Measurements from ENCODE around the gene OAS2. TPM values are rescaled to one million over a fixed set of nuclear protein-coding genes. Genes with fewer than 3 reads are reported as not detected.

OAS2 gene
- total RNA-seq, 4 donors from 2014 or later: 1.7 to 5.2 (median 2.5) TPM

- no peak overlapping the region for H3K4me3 ChIP-seq
- DNase-seq (no peak), ATAC-seq (no peak)
- no peaks in the 10 kb centered on the region for H3K9me3 ChIP-seq
- H3K27me3 ChIP-seq: no peaks in the 10 kb centered on the region
- H3K4me1 ChIP-seq: no peaks in the 10 kb centered on the region
- TF ChIP-seq POLR2A (IDR thresholded peaks at IDR 0.05): no peak
- no peak for TF ChIP-seq CTCF (IDR thresholded peaks at IDR 0.05 in 4 of 5, conservative IDR thresholded peaks at IDR 0.05 in 1 of 5)
- H3K27ac ChIP-seq: no peak overlapping the region
- peaks cover 0 to 6% of the 10 kb centered on the region in 2 donors for H3K36me3 ChIP-seq
- intact Hi-C loops (cut with DNase I; ENCODE audit: low total_unique reads) (no loop called here), in situ Hi-C loops (cut with MboI; ENCODE audit: low sequenced_read_pairs in 4 of 4) (no loop called here)
Measured at GRCh38 chr12:112961536-112961935, 16.8 kb upstream of the OAS2 start.

GRCh38 chr12:112962561-112962960 lies 15.8 kb upstream of the OAS2 start:
- in situ Hi-C loops (cut with MboI; ENCODE audit: low sequenced_read_pairs in 4 of 4) (no loop called here), intact Hi-C loops (cut with DNase I; ENCODE audit: low total_unique reads) (no loop called here)
- ATAC-seq (no peak), DNase-seq (no peak)
- Histone ChIP-seq H3K27ac (no peak overlapping the region), H3K9me3 (no peaks in the 10 kb centered on the region), H3K4me3 (no peak overlapping the region), H3K4me1 (no peaks in the 10 kb centered on the region), H3K36me3 (peaks cover 0 to 6% of the 10 kb centered on the region in 2 donors), H3K27me3 (no peaks in the 10 kb centered on the region)
- TF ChIP-seq CTCF (IDR thresholded peaks at IDR 0.05 in 4 of 5, conservative IDR thresholded peaks at IDR 0.05 in 1 of 5) (no peak), POLR2A (IDR thresholded peaks at IDR 0.05) (no peak)

DNA sequence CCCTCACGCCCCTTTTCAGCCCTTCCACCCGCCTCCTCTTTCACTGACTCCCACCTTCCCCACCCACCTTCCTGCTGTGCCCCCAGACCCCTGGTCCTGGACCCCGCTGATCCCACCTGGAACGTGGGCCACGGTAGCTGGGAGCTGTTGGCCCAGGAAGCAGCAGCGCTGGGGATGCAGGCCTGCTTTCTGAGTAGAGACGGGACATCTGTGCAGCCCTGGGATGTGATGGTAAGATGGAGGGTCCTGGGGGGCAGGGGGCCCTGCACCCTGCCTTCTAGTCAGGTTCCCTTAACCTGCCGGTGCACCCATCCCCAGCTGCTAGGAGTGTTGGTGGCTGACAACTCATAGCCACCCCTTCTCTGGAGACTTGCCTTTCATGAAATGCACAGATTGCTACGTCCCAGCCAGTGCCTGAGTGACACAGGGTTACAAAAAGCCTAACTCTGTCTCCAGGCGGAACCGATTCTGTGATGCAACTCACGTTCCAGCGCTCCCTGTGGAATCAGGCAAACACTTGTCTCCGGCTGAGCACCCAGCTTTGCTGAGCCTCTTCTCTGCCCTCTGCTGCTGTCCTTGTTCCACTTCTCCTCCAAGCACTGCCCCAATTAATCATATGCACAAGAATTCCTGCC lies 15.0 kb upstream of the OAS2 start:
- DNase-seq: no peak
- no peak overlapping the region for H3K4me3 ChIP-seq
- TF ChIP-seq POLR2A (IDR thresholded peaks at IDR 0.05): no peak
- no peak for TF ChIP-seq CTCF (IDR thresholded peaks at IDR 0.05 in 4 of 5, conservative IDR thresholded peaks at IDR 0.05 in 1 of 5)
- intact Hi-C loops (cut with DNase I; ENCODE audit: low total_unique reads): no loop called here
- H3K36me3 ChIP-seq: peaks cover 0 to 6% of the 10 kb centered on the region in 2 donors
- in situ Hi-C loops (cut with MboI; ENCODE audit: low sequenced_read_pairs in 4 of 4): no loop called here
- H3K27me3 ChIP-seq: no peaks in the 10 kb centered on the region
- ATAC-seq: no peak
- H3K4me1 ChIP-seq: no peaks in the 10 kb centered on the region
- H3K9me3 ChIP-seq: no peaks in the 10 kb centered on the region
- H3K27ac ChIP-seq: no peak overlapping the region

GRCh38 chr12:112964067-112964670 lies 14.2 kb upstream of the OAS2 start:
- H3K27ac ChIP-seq: no peak overlapping the region
- H3K9me3 ChIP-seq: no peaks in the 10 kb centered on the region
- in situ Hi-C loops (cut with MboI; ENCODE audit: low sequenced_read_pairs in 4 of 4): no loop called here
- H3K27me3 ChIP-seq: no peaks in the 10 kb centered on the region
- H3K4me3 ChIP-seq: no peak overlapping the region
- peaks cover 0 to 6% of the 10 kb centered on the region in 2 donors for H3K36me3 ChIP-seq
- no peaks in the 10 kb centered on the region for H3K4me1 ChIP-seq
- no peak for TF ChIP-seq CTCF (IDR thresholded peaks at IDR 0.05 in 4 of 5, conservative IDR thresholded peaks at IDR 0.05 in 1 of 5)
- TF ChIP-seq POLR2A (IDR thresholded peaks at IDR 0.05): no peak
- no peak for ATAC-seq
- intact Hi-C loops (cut with DNase I; ENCODE audit: low total_unique reads): no loop called here
- DNase-seq: no peak

Data from gastrocnemius medialis (tissue), 4 donors.